Common myeloid progenitor, CD34-positive (primary cell): Measurements from ENCODE around the gene NUBPL.

Experiments
- CTCF ChIA-PET: fragments of 350-600 bp; sonication (Branson Sonifier 250); formaldehyde crosslinking; loops from one replicate; lab custom pipeline; 2021; ENCODE audit warnings: antibody characterized with exemption; lab: Charles Lee
- POLR2A ChIA-PET: fragments of 350-600 bp; sonication (Branson Sonifier 250); formaldehyde crosslinking; loops from one replicate; lab custom pipeline; 2021; ENCODE audit warnings: antibody characterized with exemption; lab: Charles Lee
- DNase-seq, 3 donors: peaks; one replicate each; pipeline versions ENCODE4 v3.0.0 to v3.0.0-alpha.2; 2013
- H3K27ac ChIP-seq, 2 experiments: 1 replicate in 1 of 2; 2 replicates in 1 of 2; pipeline ENCODE4 v1.7.0; 2013; ENCODE audit warnings: inconsistent platforms in 2 of 2, low read length in 2 of 2, mild to moderate bottlenecking in 2 of 2, low read depth in 1 of 2, moderate library complexity in 1 of 2; ENCODE audit not compliant: severe bottlenecking in 2 of 2, insufficient read depth in 1 of 2, poor library complexity in 1 of 2
- H3K27me3 ChIP-seq, 5 experiments: replicated peaks in 2 of 5; 1 replicate in 3 of 5; 2 replicates in 2 of 5; pipeline versions ENCODE4 v1.6.1 to v1.7.0; 2013; ENCODE audit warnings: low read length in 4 of 5, mild to moderate bottlenecking in 2 of 5, moderate library complexity in 2 of 5, inconsistent platforms in 1 of 5; ENCODE audit not compliant: insufficient read depth in 5 of 5, control insufficient read depth in 4 of 5
- H3K36me3 ChIP-seq, 4 experiments: 1 replicate in 2 of 4; 2 replicates in 2 of 4; pipeline versions ENCODE4 v1.6.1 to v1.7.0; 2013; ENCODE audit warnings: low read length in 3 of 4, control low read depth in 1 of 4, mild to moderate bottlenecking in 1 of 4; ENCODE audit not compliant: control insufficient read depth in 4 of 4, insufficient read depth in 4 of 4
- H3K4me1 ChIP-seq, 4 experiments: 1 replicate in 3 of 4; 2 replicates in 1 of 4; pipeline versions ENCODE4 v1.6.1 to v1.7.1; 2013; ENCODE audit warnings: low read length in 3 of 4, mild to moderate bottlenecking in 3 of 4, control low read depth in 1 of 4, inconsistent platforms in 1 of 4, moderate library complexity in 1 of 4; ENCODE audit not compliant: control insufficient read depth in 4 of 4, insufficient read depth in 4 of 4; ENCODE audit errors: control extremely low read depth in 1 of 4
- H3K4me3 ChIP-seq, 7 experiments: 1 replicate in 4 of 7; 2 replicates in 3 of 7; pipeline versions ENCODE4 v1.5.1 to v1.7.0; 2013; ENCODE audit warnings: mild to moderate bottlenecking in 7 of 7, low read length in 6 of 7, moderate library complexity in 6 of 7, inconsistent platforms in 2 of 7, low read depth in 2 of 7, control low read depth in 1 of 7; ENCODE audit not compliant: insufficient read depth in 4 of 7, control insufficient read depth in 1 of 7; ENCODE audit errors: extremely low read depth in 1 of 7
- H3K9me3 ChIP-seq, 5 experiments: 1 replicate in 4 of 5; 2 replicates in 1 of 5; pipeline versions ENCODE4 v1.6.1 to v1.7.1; 2013; ENCODE audit warnings: low read length in 4 of 5, mild to moderate bottlenecking in 2 of 5, inconsistent platforms in 1 of 5, low read depth in 1 of 5, moderate library complexity in 1 of 5; ENCODE audit not compliant: control insufficient read depth in 4 of 5, insufficient read depth in 2 of 5; ENCODE audit errors: control extremely low read depth in 1 of 5
- WGBS: methylation state at CpG from one replicate; pipeline ENCODE4 v1.1.5; 2013; ENCODE audit not compliant: insufficient coverage; 5-methylcytosine and 5-hydroxymethylcytosine counted together

The NUBPL gene

GRCh38 chr14:31559939-31560338 lies 1.3 kb upstream of the NUBPL start:
- Histone ChIP-seq H3K36me3 (no peaks in the 10 kb centered on the region), H3K27me3 (peaks cover 0 to 2% (median 0%) of the 10 kb centered on the region in 5 experiments), H3K9me3 (no peaks in the 10 kb centered on the region), H3K27ac (no peak overlapping the region), H3K4me1 (peaks cover 7 to 15% (median 12%) of the 10 kb centered on the region in 4 experiments), H3K4me3 (no peak overlapping the region)
- WGBS, result 95% methylated on average over 20 of the region's 21 CpGs
- CTCF ChIA-PET, result no interaction called here
- DNase-seq, result no peak
- POLR2A ChIA-PET, result no interaction called here

- DNase-seq, result peak in 2 of 3 donors; percentile 23 to 52
- WGBS, result 90% methylated on average over 3 of the region's 7 CpGs
- Histone ChIP-seq H3K9me3 (no peaks in the 10 kb centered on the region), H3K36me3 (no peaks in the 10 kb centered on the region), H3K4me3 (peak overlapping the region in 6 of 7 experiments; percentile 71 to 97 (median 84)), H3K27ac (peak overlapping the region; percentile 92 to 98), H3K4me1 (peaks cover 7 to 15% (median 12%) of the 10 kb centered on the region in 4 experiments), H3K27me3 (peaks cover 0 to 2% (median 0%) of the 10 kb centered on the region in 5 experiments)
- POLR2A ChIA-PET, result interaction anchor here (0.5 kb wide), 1 partner anchor 28 kb away, joined by 3 read pairs; no protein-coding TSS in a partner anchor
- CTCF ChIA-PET, result interaction anchor here (0.6 kb wide), 1 partner anchor 51 kb away, joined by 3 read pairs; no protein-coding TSS in a partner anchor
Observed at GRCh38 chr14:31560759-31561154, 447 bp upstream of the NUBPL start.

DNA sequence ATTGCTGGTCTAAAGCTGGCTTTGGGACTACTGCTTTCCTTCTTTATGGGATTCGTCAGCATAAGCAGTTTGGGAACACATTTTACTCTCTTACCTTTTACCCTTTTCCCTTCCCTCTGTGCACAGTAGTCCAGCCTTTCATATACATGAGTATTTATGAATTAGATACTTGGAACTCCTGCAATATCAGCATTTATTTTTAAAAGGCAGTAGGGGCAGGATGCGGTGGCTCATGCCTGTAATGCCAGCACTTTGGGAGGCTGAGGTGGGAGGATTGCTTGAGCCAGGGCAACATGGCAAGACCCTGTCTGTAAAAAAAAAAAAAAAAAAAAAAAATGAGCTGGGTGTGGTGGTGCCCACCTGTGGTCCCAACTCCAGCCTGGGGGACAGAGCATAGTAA lies 3.0 kb downstream of the NUBPL start:
- ChIA-PET POLR2A (no interaction called here), CTCF (no interaction called here)
- Histone ChIP-seq H3K4me1 (peaks cover 9 to 27% (median 13%) of the 10 kb centered on the region in 4 experiments), H3K9me3 (no peaks in the 10 kb centered on the region), H3K36me3 (peaks cover 0 to 2% (median 0%) of the 10 kb centered on the region in 4 experiments), H3K27me3 (no peaks in the 10 kb centered on the region), H3K4me3 (no peak overlapping the region), H3K27ac (no peak overlapping the region)
- no peak for DNase-seq
- WGBS, result 100% methylated on average over 1 of the region's 2 CpGs

DNA sequence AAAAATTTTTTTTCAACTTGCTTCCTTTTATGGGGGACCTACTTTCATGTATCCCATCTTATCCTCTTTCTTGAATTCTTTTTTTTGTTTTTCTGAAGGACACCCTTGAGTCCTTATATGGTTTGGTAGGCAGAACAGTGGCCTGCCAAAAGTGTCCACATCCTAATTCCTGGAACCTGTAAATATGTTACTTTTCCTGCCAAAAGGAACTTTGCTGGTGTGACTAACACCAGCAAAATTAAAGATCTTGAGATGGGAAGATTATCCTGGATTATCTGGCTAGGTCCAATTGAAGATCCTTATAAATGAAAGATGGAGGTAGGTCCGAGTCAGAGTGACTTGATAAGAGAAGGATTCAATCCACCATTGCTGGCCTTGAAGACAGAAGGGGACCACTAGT lies 5.3 kb downstream of the NUBPL start:
- DNase-seq, result no peak
- Histone ChIP-seq H3K36me3 (peaks cover 0 to 2% (median 0%) of the 10 kb centered on the region in 4 experiments), H3K4me1 (peaks cover 6 to 23% (median 10%) of the 10 kb centered on the region in 4 experiments), H3K27me3 (no peaks in the 10 kb centered on the region), H3K27ac (no peak overlapping the region), H3K4me3 (no peak overlapping the region), H3K9me3 (no peaks in the 10 kb centered on the region)
- CTCF ChIA-PET, result no interaction called here
- POLR2A ChIA-PET, result no interaction called here
- 100% methylated on average over 1 of the region's 1 CpG for WGBS

DNA sequence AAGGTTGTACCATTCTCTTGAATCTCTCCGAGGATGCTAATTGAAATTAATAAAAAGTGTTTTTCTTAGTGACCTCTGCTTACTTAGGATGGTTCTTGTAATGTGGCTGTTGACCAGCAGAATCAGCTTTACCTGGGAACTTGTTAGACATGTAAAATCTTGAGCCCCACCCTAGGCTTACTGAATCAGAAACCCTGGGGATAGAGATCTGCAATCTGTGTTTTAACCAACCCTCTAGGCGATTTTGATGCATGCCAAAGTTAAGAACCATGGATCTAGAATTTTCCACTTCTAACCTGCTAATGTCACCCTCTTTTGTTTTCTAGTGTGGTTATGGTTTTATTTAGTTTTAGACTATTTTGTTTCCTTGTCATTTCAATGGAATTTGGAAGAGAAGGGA lies 6.5 kb downstream of the NUBPL start:
- POLR2A ChIA-PET, result no interaction called here
- peaks cover 0 to 15% (median 2%) of the 10 kb centered on the region in 4 experiments for H3K4me1 ChIP-seq
- 100% methylated on average over 2 of the region's 2 CpGs for WGBS
- no peaks in the 10 kb centered on the region for H3K9me3 ChIP-seq
- CTCF ChIA-PET, result no interaction called here
- peak overlapping the region in 1 of 7 experiments; percentile 26 for H3K4me3 ChIP-seq
- no peaks in the 10 kb centered on the region for H3K27me3 ChIP-seq
- H3K27ac ChIP-seq, result no peak overlapping the region
- H3K36me3 ChIP-seq, result peaks cover 0 to 2% (median 0%) of the 10 kb centered on the region in 4 experiments
- DNase-seq, result peak in 1 of 3 donors; percentile 10

DNA sequence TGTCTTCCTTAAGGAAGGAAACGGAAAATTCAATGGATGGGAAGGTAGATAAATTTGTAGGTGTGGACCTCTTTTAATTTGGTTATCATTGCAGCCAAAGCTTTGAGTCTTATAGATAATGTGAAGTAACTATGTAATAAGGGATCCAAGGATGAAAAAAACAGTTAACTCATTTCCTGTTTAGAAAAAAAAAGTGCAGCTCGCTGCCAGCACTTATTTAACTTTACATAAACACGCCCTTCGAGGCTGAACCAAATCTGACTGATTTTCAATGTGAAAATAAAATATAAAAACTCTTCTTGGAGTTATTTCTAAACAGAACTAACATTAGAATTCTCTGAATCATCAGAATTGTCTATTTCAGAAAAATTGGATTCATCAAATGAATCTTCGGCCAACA lies 7.0 kb downstream of the NUBPL start:
- Histone ChIP-seq H3K27ac (no peak overlapping the region), H3K4me1 (peaks cover 0 to 12% (median 2%) of the 10 kb centered on the region in 4 experiments), H3K4me3 (peak overlapping the region in 2 of 7 experiments; percentile 20 to 26), H3K27me3 (no peaks in the 10 kb centered on the region), H3K9me3 (no peaks in the 10 kb centered on the region), H3K36me3 (peaks cover 0 to 5% (median 2%) of the 10 kb centered on the region in 4 experiments)
- peak; percentile 34 to 66 (median 59) for DNase-seq
- CTCF ChIA-PET, result no interaction called here
- WGBS, result no CpG with 5 or more reads among the region's 5 CpGs
- POLR2A ChIA-PET, result no interaction called here

GRCh38 chr14:31568671-31569070 lies 7.5 kb downstream of the NUBPL start:
- no peak overlapping the region for H3K27ac ChIP-seq
- H3K4me3 ChIP-seq, result no peak overlapping the region
- POLR2A ChIA-PET, result no interaction called here
- CTCF ChIA-PET, result no interaction called here
- peak in 2 of 3 donors; percentile 19 to 35 for DNase-seq
- no peaks in the 10 kb centered on the region for H3K27me3 ChIP-seq
- peaks cover 0 to 5% (median 2%) of the 10 kb centered on the region in 4 experiments for H3K36me3 ChIP-seq
- no CpG with 5 or more reads among the region's 1 CpG for WGBS
- H3K9me3 ChIP-seq, result no peaks in the 10 kb centered on the region
- peaks cover 0 to 12% (median 2%) of the 10 kb centered on the region in 4 experiments for H3K4me1 ChIP-seq
